ENCODE measurements around the gene TLR6. TPM values are rescaled to one million over a fixed set of nuclear protein-coding genes. Genes with fewer than 3 reads are reported as not detected.
"Not testable (repeated sequence)": the region's sequence is repeated elsewhere in the genome, so short reads cannot be mapped to it uniquely, and the experiment has no call there.

The TLR6 gene
- total and polyA plus RNA-seq, 2 donors (not counting 1 experiment from before 2014, with no cell fraction given), result 10.0 to 60.6 TPM

DNA sequence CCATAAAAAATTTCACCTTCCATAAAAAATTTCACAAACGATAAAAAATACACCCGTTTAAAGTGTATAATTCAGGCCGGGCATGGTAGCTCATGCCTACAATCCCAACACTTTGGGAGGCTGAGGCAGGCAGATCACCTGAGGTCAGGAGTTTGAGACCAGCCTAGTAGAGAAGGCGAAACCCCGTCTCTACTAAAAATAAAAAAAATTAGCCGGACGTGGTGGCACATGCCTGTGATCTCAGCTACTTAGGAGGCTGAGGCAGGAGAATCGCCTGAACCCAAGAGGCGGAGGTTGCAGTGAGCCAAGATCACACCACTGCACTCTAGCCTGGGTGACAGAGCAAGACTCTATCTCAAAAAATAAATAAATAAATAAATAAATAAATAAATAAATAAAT, 50.4 kb downstream of the TLR6 start:
- peaks cover 32 to 42% of the 10 kb centered on the region in 2 donors for H3K4me1 ChIP-seq (ENCODE audit: control insufficient read depth in 2 of 2, insufficient read depth in 2 of 2, low read length in 2 of 2)
- peaks cover 0 to 21% (median 18%) of the 10 kb centered on the region in 3 donors for H3K9me3 ChIP-seq (ENCODE audit: control extremely low read depth in 1 of 3, control insufficient read depth in 2 of 3, insufficient read depth in 1 of 3, low read length in 2 of 3)
- ChIA-PET CTCF (interaction anchor here (1.5 to 7.7 kb wide), 6 partner anchors 10 to 626 kb away, joined by 3 to 180 read pairs (median 22); partner anchors contain the start of gene TLR6), POLR2A (interaction anchor here (2.8 to 3.9 kb wide), 2 partner anchors 45 to 50 kb away, joined by 12 to 26 read pairs; partner anchors contain the start of gene TLR6)
- peak overlapping the region in 2 of 5 experiments; percentile 37 to 85 for H3K4me3 ChIP-seq (ENCODE audit: control extremely low read depth in 1 of 5, extremely low read depth in 1 of 5, insufficient read depth in 1 of 5, low read depth in 2 of 5, low read length in 4 of 5)
- H3K9ac ChIP-seq (ENCODE audit: low read length), result peak overlapping the region; percentile 83
- H3K9me3 Mint-ChIP-seq (ENCODE audit: insufficient read depth); H4K20me1 ChIP-seq (ENCODE audit: control insufficient read depth, insufficient read depth, low read length, poor library complexity, severe bottlenecking); H3K27me3 ChIP-seq (replicated peaks in 1 of 4; ENCODE audit: control extremely low read depth in 1 of 4, control insufficient read depth in 3 of 4, insufficient read depth in 4 of 4, low read length in 3 of 4); H2AFZ ChIP-seq (ENCODE audit: insufficient read depth, low read depth, low read length, poor library complexity, severe bottlenecking); ATAC-seq (ENCODE audit: low read depth); H3K27me3 Mint-ChIP-seq; DNase-seq: not testable (repeated sequence)
- H3K27ac ChIP-seq (ENCODE audit: low read length in 2 of 2), result peak overlapping the region; percentile 72 to 97
- H3K79me2 ChIP-seq (ENCODE audit: control insufficient read depth, insufficient read depth, low read length), result peaks cover 48% of the 10 kb centered on the region
- Mint-ChIP-seq H3K4me1 (peaks cover 53% of the 10 kb centered on the region), H3K4me3 (peak overlapping the region; percentile 80), H3K27ac (peak overlapping the region; percentile 95)
- no CpG with 5 or more reads among the region's 9 CpGs for WGBS (ENCODE audit: insufficient coverage)
- H3K4me2 ChIP-seq (replicated peaks; ENCODE audit: low read depth, low read length, poor library complexity, severe bottlenecking), result peak overlapping the region; percentile 74
- intact Hi-C loops (cut with micrococcal nuclease), result loop anchor here (5.0 to 10.0 kb wide), 2 partner anchors 144 to 559 kb away; partner anchors contain the start of genes KLF3 and RFC1
- H3K36me3 ChIP-seq (replicated peaks in 1 of 2; ENCODE audit: control extremely low read depth in 1 of 2, control insufficient read depth in 1 of 2, extremely low read depth in 1 of 2, insufficient read depth in 2 of 2, low read length in 1 of 2), result peaks cover 3 to 21% of the 10 kb centered on the region in 2 experiments

DNA sequence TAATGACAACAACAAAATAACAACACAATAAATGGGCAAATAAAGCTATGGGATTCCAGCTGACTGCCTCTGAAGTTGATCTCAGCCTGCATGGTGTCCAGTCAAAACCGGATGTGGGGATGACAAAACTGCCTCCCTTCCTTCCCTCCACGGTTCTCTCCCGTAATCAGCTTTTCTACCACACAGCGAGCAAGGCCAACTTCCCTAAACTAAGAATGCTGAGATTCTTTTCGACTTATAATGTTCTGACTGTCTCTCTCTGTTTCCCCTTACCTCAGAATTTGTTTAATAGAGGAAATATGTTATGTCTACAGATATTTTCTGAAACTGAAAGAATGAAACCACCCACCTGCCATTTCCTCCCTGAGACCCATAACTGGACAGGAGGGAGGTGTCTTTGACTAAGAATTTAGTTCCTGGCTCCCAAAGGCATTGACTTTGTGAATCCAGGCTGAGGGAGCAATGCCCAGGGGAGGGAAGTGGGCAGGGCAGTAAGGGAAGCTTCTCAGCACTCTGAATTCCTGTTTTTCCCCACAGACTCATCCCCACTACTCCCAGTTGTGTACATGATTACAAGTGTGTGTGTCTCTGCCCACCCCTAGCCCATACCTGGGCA, 51.0 kb downstream of the TLR6 start:
- TF ChIP-seq, protein P1, sequence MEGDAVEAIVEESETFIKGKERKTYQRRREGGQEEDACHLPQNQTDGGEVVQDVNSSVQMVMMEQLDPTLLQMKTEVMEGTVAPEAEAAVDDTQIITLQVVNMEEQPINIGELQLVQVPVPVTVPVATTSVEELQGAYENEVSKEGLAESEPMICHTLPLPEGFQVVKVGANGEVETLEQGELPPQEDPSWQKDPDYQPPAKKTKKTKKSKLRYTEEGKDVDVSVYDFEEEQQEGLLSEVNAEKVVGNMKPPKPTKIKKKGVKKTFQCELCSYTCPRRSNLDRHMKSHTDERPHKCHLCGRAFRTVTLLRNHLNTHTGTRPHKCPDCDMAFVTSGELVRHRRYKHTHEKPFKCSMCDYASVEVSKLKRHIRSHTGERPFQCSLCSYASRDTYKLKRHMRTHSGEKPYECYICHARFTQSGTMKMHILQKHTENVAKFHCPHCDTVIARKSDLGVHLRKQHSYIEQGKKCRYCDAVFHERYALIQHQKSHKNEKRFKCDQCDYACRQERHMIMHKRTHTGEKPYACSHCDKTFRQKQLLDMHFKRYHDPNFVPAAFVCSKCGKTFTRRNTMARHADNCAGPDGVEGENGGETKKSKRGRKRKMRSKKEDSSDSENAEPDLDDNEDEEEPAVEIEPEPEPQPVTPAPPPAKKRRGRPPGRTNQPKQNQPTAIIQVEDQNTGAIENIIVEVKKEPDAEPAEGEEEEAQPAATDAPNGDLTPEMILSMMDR (IDR thresholded peaks at IDR 0.05), result no peak
- TF ChIP-seq EZH2 (IDR thresholded peaks at IDR 0.05; ENCODE audit: borderline replicate concordance, insufficient read depth, low read depth, low read length, poor library complexity, severe bottlenecking), result no peak
- H3K4me3 Mint-ChIP-seq, result peak overlapping the region; percentile 80
- peaks cover 48% of the 10 kb centered on the region for H3K79me2 ChIP-seq (ENCODE audit: control insufficient read depth, insufficient read depth, low read length)
- ATAC-seq (ENCODE audit: low read depth), result peak; percentile 74
- peak overlapping the region; percentile 83 for H3K9ac ChIP-seq (ENCODE audit: low read length)
- peak overlapping the region; percentile 72 to 97 for H3K27ac ChIP-seq (ENCODE audit: low read length in 2 of 2)
- H3K27ac Mint-ChIP-seq, result peak overlapping the region; percentile 95
- peak overlapping the region; percentile 57 to 97 (median 70) for H3K4me3 ChIP-seq (ENCODE audit: control extremely low read depth in 1 of 5, extremely low read depth in 1 of 5, insufficient read depth in 1 of 5, low read depth in 2 of 5, low read length in 4 of 5)
- peaks cover 32 to 45% of the 10 kb centered on the region in 2 donors for H3K4me1 ChIP-seq (ENCODE audit: control insufficient read depth in 2 of 2, insufficient read depth in 2 of 2, low read length in 2 of 2)
- H3K27me3 ChIP-seq (replicated peaks in 1 of 4; ENCODE audit: control extremely low read depth in 1 of 4, control insufficient read depth in 3 of 4, insufficient read depth in 4 of 4, low read length in 3 of 4), result no peaks in the 10 kb centered on the region
- peaks cover 1% of the 10 kb centered on the region for H3K9me3 Mint-ChIP-seq (ENCODE audit: insufficient read depth)
- WGBS (ENCODE audit: insufficient coverage), result 0% methylated on average over 2 of the region's 5 CpGs
- DNase-seq, result peak; percentile 87
- peaks cover 5 to 26% of the 10 kb centered on the region in 2 experiments for H3K36me3 ChIP-seq (replicated peaks in 1 of 2; ENCODE audit: control extremely low read depth in 1 of 2, control insufficient read depth in 1 of 2, extremely low read depth in 1 of 2, insufficient read depth in 2 of 2, low read length in 1 of 2)
- no peaks in the 10 kb centered on the region for H3K27me3 Mint-ChIP-seq
- intact Hi-C loops (cut with micrococcal nuclease), result loop anchor here (1.0 to 10.0 kb wide), 5 partner anchors 11 to 559 kb away; partner anchors contain the start of genes KLF3, RFC1 and TLR6
- H3K9me3 ChIP-seq (ENCODE audit: control extremely low read depth in 1 of 3, control insufficient read depth in 2 of 3, insufficient read depth in 1 of 3, low read length in 2 of 3), result peaks cover 0 to 24% (median 23%) of the 10 kb centered on the region in 3 donors
- peak overlapping the region; percentile 74 for H3K4me2 ChIP-seq (replicated peaks; ENCODE audit: low read depth, low read length, poor library complexity, severe bottlenecking)
- no peaks in the 10 kb centered on the region for H4K20me1 ChIP-seq (ENCODE audit: control insufficient read depth, insufficient read depth, low read length, poor library complexity, severe bottlenecking)
- POLR2A ChIA-PET, result interaction anchor here (0.7 to 3.9 kb wide), 7 partner anchors 10 to 50 kb away, joined by 3 to 26 read pairs (median 6); partner anchors contain the start of genes TLR10 and TLR6
- peak overlapping the region; percentile 25 for H2AFZ ChIP-seq (ENCODE audit: insufficient read depth, low read depth, low read length, poor library complexity, severe bottlenecking)
- CTCF ChIA-PET, result interaction anchor here (1.0 to 7.7 kb wide), 19 partner anchors 8 to 626 kb away, joined by 3 to 180 read pairs (median 6); partner anchors contain the start of genes FAM114A1, RFC1, TLR10 and TLR6
- H3K4me1 Mint-ChIP-seq, result peaks cover 56% of the 10 kb centered on the region
